Ovary (tissue), 9 donors: ENCODE measurements around the gene PPARD. TPM values are rescaled to one million over a fixed set of nuclear protein-coding genes. Genes with fewer than 3 reads are reported as not detected.

Experiments used
- DNase-seq, 5 donors: peaks; one replicate each; pipeline ENCODE4 v3.0.0-alpha.2; 2019 to 2020
- H3K27ac ChIP-seq, 2 donors: fragments of 200-600 bp; one replicate each; pipeline versions ENCODE4 v1.5.1 to v1.8.0; 2019 to 2022
- H3K27me3 ChIP-seq: fragments of 200-600 bp; one replicate; pipeline ENCODE4 v1.8.0; 2022
- H3K36me3 ChIP-seq: fragments of 200-600 bp; sonication (generic); one replicate; pipeline ENCODE4 v1.5.1; 2019
- H3K4me1 ChIP-seq: one replicate; pipeline ENCODE4 v1.8.1; 2013; ENCODE audit warnings: mild to moderate bottlenecking, moderate library complexity; ENCODE audit not compliant: insufficient read depth
- H3K4me3 ChIP-seq: fragments of 200-600 bp; sonication (generic); one replicate; pipeline ENCODE4 v1.5.1; 2017
- H3K9me3 ChIP-seq, 2 donors: fragments of 200-600 bp in 1 of 2; sonication (generic) in 1 of 2; one replicate each; pipeline versions ENCODE4 v1.5.1 to v1.8.1; 2013 to 2019; ENCODE audit warnings: mild to moderate bottlenecking in 1 of 2, moderate library complexity in 1 of 2
- EP300 ChIP-seq: sonication (generic); formaldehyde crosslinking; IDR thresholded peaks from one replicate; pipeline ENCODE4 v1.6.1; 2017; ENCODE audit warnings: antibody characterized with exemption
- POLR2A ChIP-seq: fragments of 450-650 bp; IDR thresholded peaks from one replicate; pipeline ENCODE4 v1.6.1; 2017; ENCODE audit warnings: antibody characterized with exemption, mild to moderate bottlenecking, moderate library complexity
- WGBS, 3 donors: extraction: QIAGEN DNeasy Blood & Tissue Kit in 1 of 3; methylation state at CpG; one replicate each; pipeline versions ENCODE4 v1.1.5 to v1.1.7; 2013 to 2017; 5-methylcytosine and 5-hydroxymethylcytosine counted together
- intact Hi-C, 4 donors: fragments of 100-400 bp; cut with DNase I; formaldehyde crosslinking; loops; one replicate each; pipeline versions ENCODE4 v1.11.0 to v1.15.1; 2022 to 2023
- polyA plus RNA-seq, 2 donors: library from polyadenylated mRNA; stranded (reverse); fragments of 200-250 nt in 1 of 2; fragments of 350-450 nt in 1 of 2; fragmentation: Illumina TruSeq in 1 of 2; extraction: RNeasy Lipid Tissue Mini Kit (QIAGEN cat#74804) in 1 of 2; gene quantifications; one replicate each; pipeline ENCODE4 v1.2.3, GENCODE V29; 2013 to 2014
- total RNA-seq, 7 donors: library from RNA; depleted of rRNA in 2 of 7; stranded (reverse); fragments of >200 nt in 2 of 7; fragmentation: NEBNext Ultra II Directional in 3 of 7; extraction: Animal tissue kit (Norgen Biotek cat#: 25700) in 3 of 7; gene quantifications; one replicate each; pipeline versions ENCODE4 v1.1.0 to v1.2.4, GENCODE V29; 2016 to 2023
- TF ChIP-seq, protein P1 (sequence below), 3 donors: fragments of 450-650 bp in 2 of 3; fragments of 200-600 bp in 1 of 3; IDR thresholded peaks; one replicate each; pipeline versions ENCODE4 v1.5.1 to v1.8.0; 2016 to 2022; ENCODE audit warnings: antibody characterized with exemption in 3 of 3, mild to moderate bottlenecking in 1 of 3
- donor health status: DM: no; HTN: no; CAD: no; lungs with moderate emphysema.
- donor health status: DM: no; HTN: no; CAD: no.
- donor health status: Bipolar disorder and iron deficiency.
- donor health status: DM: yes; HTN: yes; CAD: no.
- donor health status: DM: no; HTN: no; CAD: no.
- donor health status: DM: yes; HTN: yes; CAD: no.

PPARD gene
- total and polyA plus RNA-seq, 9 donors = 7.9 to 55.9 (median 25.0) TPM

DNA sequence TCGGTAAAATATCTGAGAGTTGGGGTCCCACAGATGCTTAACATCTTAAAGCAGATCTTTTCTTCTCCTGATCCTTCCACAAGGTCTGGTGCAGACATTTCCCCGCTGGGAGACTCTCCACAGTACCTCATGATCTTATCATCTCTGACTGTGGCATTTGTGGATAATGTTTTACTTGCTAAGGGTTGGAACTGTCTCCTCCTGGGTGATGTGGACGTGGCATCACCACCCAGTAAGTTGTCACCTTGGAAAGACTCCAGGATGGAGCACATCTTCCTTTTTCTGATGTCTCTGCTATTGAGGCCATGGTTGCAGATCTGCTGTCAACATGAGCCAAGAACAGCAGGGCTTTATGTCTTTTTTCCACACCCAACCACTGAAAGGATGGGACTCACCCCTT is 67.8 kb downstream of the PPARD start:
- no peaks in the 10 kb centered on the region for H3K27me3 ChIP-seq
- no peak overlapping the region for H3K27ac ChIP-seq
- 66 to 78% (median 66%) methylated on average over 3 of the region's 3 CpGs for WGBS, 3 donors
- no peak overlapping the region for H3K4me3 ChIP-seq
- H3K4me1 ChIP-seq = peaks cover 2% of the 10 kb centered on the region
- no peaks in the 10 kb centered on the region for H3K36me3 ChIP-seq
- DNase-seq = no peak
- intact Hi-C loops = loop anchor here in 3 of 4 donors (10.0 kb wide), 1 partner anchor 65 kb away; the partner anchor contains the start of gene PPARD (in 3 of the 3)
- TF ChIP-seq EP300 = no peak
- no peak for TF ChIP-seq POLR2A
- TF ChIP-seq, protein P1, sequence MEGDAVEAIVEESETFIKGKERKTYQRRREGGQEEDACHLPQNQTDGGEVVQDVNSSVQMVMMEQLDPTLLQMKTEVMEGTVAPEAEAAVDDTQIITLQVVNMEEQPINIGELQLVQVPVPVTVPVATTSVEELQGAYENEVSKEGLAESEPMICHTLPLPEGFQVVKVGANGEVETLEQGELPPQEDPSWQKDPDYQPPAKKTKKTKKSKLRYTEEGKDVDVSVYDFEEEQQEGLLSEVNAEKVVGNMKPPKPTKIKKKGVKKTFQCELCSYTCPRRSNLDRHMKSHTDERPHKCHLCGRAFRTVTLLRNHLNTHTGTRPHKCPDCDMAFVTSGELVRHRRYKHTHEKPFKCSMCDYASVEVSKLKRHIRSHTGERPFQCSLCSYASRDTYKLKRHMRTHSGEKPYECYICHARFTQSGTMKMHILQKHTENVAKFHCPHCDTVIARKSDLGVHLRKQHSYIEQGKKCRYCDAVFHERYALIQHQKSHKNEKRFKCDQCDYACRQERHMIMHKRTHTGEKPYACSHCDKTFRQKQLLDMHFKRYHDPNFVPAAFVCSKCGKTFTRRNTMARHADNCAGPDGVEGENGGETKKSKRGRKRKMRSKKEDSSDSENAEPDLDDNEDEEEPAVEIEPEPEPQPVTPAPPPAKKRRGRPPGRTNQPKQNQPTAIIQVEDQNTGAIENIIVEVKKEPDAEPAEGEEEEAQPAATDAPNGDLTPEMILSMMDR (IDR thresholded peaks at IDR 0.05) = no peak
- H3K9me3 ChIP-seq = no peaks in the 10 kb centered on the region

DNA sequence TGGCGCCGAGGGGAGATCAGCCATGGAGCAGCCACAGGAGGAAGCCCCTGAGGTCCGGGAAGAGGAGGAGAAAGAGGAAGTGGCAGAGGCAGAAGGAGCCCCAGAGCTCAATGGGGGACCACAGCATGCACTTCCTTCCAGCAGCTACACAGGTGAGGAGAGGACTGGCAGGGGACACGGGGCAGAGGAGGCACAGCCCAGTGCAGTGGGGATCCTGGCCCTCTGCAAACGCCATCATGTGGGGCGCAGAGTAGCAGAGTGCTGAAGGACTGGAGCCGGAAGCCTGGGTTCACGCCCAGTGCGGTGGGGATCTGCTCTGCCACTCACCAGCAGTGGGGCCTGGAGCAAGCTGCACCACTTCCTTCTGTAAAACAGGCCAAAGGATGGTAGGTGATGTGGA is 68.7 kb downstream of the PPARD start:
- H3K4me3 ChIP-seq = no peak overlapping the region
- 86 to 90% (median 89%) methylated on average over 9 of the region's 9 CpGs for WGBS, 3 donors
- no peak overlapping the region for H3K27ac ChIP-seq
- DNase-seq = no peak
- TF ChIP-seq EP300 (no peak), POLR2A (no peak)
- TF ChIP-seq, protein P1 (IDR thresholded peaks at IDR 0.05) = no peak
- peaks cover 2% of the 10 kb centered on the region for H3K4me1 ChIP-seq
- H3K36me3 ChIP-seq = no peaks in the 10 kb centered on the region
- no peaks in the 10 kb centered on the region for H3K9me3 ChIP-seq
- H3K27me3 ChIP-seq = no peaks in the 10 kb centered on the region
- intact Hi-C loops = loop anchor here in 3 of 4 donors (10.0 kb wide), 1 partner anchor 66 kb away; the partner anchor contains the start of gene PPARD (in 3 of the 3)

DNA sequence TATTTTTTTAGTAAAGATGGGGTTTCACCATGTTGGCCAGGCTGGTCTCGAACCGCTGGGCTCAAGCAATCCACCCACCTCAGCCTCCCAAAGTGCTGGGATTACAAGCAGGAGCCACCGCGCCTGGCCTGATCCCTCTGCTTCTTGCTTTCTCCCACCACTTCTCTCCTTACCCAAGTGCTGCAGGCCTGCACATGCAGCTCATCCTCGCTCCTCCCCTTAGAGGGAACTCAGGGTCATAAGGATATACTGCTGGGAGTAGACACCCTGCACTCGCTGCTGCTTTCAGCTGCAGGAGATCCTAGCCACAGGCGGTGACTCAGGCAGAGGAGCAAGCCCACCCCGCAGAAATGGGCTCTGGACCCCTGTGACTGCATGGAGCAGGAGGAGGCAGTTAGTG is 69.7 kb downstream of the PPARD start:
- intact Hi-C loops = loop anchor here in 3 of 4 donors (10.0 kb wide), 1 partner anchor 67 kb away; the partner anchor contains the start of gene PPARD (in 3 of the 3)
- 88 to 96% (median 95%) methylated on average over 8 of the region's 8 CpGs for WGBS, 3 donors
- Histone ChIP-seq H3K4me3 (no peak overlapping the region), H3K27me3 (no peaks in the 10 kb centered on the region), H3K4me1 (peaks cover 2% of the 10 kb centered on the region), H3K9me3 (no peaks in the 10 kb centered on the region), H3K36me3 (no peaks in the 10 kb centered on the region), H3K27ac (no peak overlapping the region)
- DNase-seq = no peak
- TF ChIP-seq POLR2A = no peak
- TF ChIP-seq, protein P1 (IDR thresholded peaks at IDR 0.05) = no peak
- TF ChIP-seq EP300 = no peak

DNA sequence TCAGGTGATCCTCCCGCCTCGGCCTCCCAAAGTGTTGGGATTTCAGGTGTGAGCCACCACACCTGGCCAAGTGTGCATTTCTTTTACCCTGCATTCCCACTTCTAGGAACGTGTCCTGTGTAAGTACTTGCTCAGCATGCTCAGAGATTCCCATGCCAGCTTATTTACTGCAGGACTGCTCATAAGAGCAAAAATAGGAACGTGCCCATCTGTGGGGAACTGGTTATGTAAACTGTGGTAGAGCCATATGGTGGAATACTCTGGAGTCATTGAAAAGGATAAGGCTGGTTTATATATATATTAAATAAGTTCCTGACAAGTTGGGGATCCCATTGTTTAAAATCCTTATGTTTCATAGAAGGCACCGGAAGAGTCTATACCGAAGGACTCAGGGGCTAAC is 71.6 kb downstream of the PPARD start:
- 85 to 87% (median 86%) methylated on average over 6 of the region's 6 CpGs for WGBS, 3 donors
- no peak for DNase-seq
- Histone ChIP-seq H3K27ac (no peak overlapping the region), H3K36me3 (no peaks in the 10 kb centered on the region), H3K27me3 (no peaks in the 10 kb centered on the region), H3K9me3 (no peaks in the 10 kb centered on the region), H3K4me1 (peaks cover 2% of the 10 kb centered on the region), H3K4me3 (no peak overlapping the region)
- intact Hi-C loops = loop anchor here (2.0 to 10.0 kb wide), 2 partner anchors 69 to 71 kb away; partner anchors contain the start of gene PPARD (in 4 of the 4)
- TF ChIP-seq, protein P1 (IDR thresholded peaks at IDR 0.05) = no peak
- TF ChIP-seq EP300 (no peak), POLR2A (no peak)
